ENCODE results near the gene BACE1.
"Not testable (repeated sequence)": the region's sequence is repeated elsewhere in the genome, so short reads cannot be mapped to it uniquely, and the experiment has no call there.

The BACE1 gene

GRCh38 chr11:117332843-117333242 lies 16.8 kb upstream of the BACE1 start:
- H3K4me2 ChIP-seq (ENCODE audit: low read length): no peak overlapping the region
- H3F3A ChIP-seq (ENCODE audit: insufficient read depth, low read length): no peaks in the 10 kb centered on the region
- no peaks in the 10 kb centered on the region for H3K27me3 ChIP-seq (ENCODE audit: insufficient read depth, low read length)
- no peaks in the 10 kb centered on the region for H4K20me1 ChIP-seq (ENCODE audit: insufficient read depth, low read length)
- peaks cover 14% of the 10 kb centered on the region for H3K4me1 ChIP-seq (ENCODE audit: insufficient read depth, low read length, severe bottlenecking)
- no peak overlapping the region for H3K4me3 ChIP-seq (ENCODE audit: low read depth, low read length, poor library complexity, severe bottlenecking)
- H3K9me3 ChIP-seq (ENCODE audit: low read length): no peaks in the 10 kb centered on the region
- no peaks in the 10 kb centered on the region for H3K79me2 ChIP-seq (ENCODE audit: insufficient read depth, low read length)
- TF ChIP-seq EZH2 (IDR thresholded peaks at IDR 0.05; ENCODE audit: borderline replicate concordance, low read length) (no peak), CTCF (IDR thresholded peaks at IDR 0.05; ENCODE audit: low read length) (no peak)
- no peaks in the 10 kb centered on the region for H3K9me2 ChIP-seq (ENCODE audit: low read depth, low read length)
- H3K9ac ChIP-seq (ENCODE audit: low read length): no peak overlapping the region
- H2AFZ ChIP-seq (ENCODE audit: low read length): no peak overlapping the region
- no peak overlapping the region for H3K27ac ChIP-seq (ENCODE audit: low read depth, low read length, poor library complexity, severe bottlenecking)
- H3K36me3 ChIP-seq (ENCODE audit: insufficient read depth, low read length): no peaks in the 10 kb centered on the region

GRCh38 chr11:117328375-117329010 lies 12.4 kb upstream of the BACE1 start:
- Histone ChIP-seq H3K9me2 (ENCODE audit: low read depth, low read length) (no peaks in the 10 kb centered on the region), H3K27ac (ENCODE audit: low read depth, low read length, poor library complexity, severe bottlenecking) (no peak overlapping the region), H2AFZ (ENCODE audit: low read length) (no peak overlapping the region), H3K4me3 (ENCODE audit: low read depth, low read length, poor library complexity, severe bottlenecking) (peak overlapping the region; percentile 72), H3K9me3 (ENCODE audit: low read length) (no peaks in the 10 kb centered on the region), H3K27me3 (ENCODE audit: insufficient read depth, low read length) (no peaks in the 10 kb centered on the region), H3K4me1 (ENCODE audit: insufficient read depth, low read length, severe bottlenecking) (peaks cover 14% of the 10 kb centered on the region), H3K79me2 (ENCODE audit: insufficient read depth, low read length) (no peaks in the 10 kb centered on the region), H4K20me1 (ENCODE audit: insufficient read depth, low read length) (no peaks in the 10 kb centered on the region), H3K4me2 (ENCODE audit: low read length) (peak overlapping the region; percentile 86), H3F3A (ENCODE audit: insufficient read depth, low read length) (no peaks in the 10 kb centered on the region), H3K9ac (ENCODE audit: low read length) (peak overlapping the region; percentile 72), H3K36me3 (ENCODE audit: insufficient read depth, low read length) (no peaks in the 10 kb centered on the region)
- TF ChIP-seq CTCF (IDR thresholded peaks at IDR 0.05; ENCODE audit: low read length) (no peak), EZH2 (IDR thresholded peaks at IDR 0.05; ENCODE audit: borderline replicate concordance, low read length) (no peak)

- peak within 1 kb of the TSS; percentile 72 for H3K4me3 ChIP-seq (ENCODE audit: low read depth, low read length, poor library complexity, severe bottlenecking)
- H3K9me2 ChIP-seq (ENCODE audit: low read depth, low read length): no peaks in the 10 kb centered on the region
- no peaks in the 10 kb centered on the region for H3F3A ChIP-seq (ENCODE audit: insufficient read depth, low read length)
- H3K27ac ChIP-seq (ENCODE audit: low read depth, low read length, poor library complexity, severe bottlenecking): no peak within 1 kb of the TSS
- peaks cover 14% of the 10 kb centered on the region for H3K4me1 ChIP-seq (ENCODE audit: insufficient read depth, low read length, severe bottlenecking)
- peak within 1 kb of the TSS; percentile 86 for H3K4me2 ChIP-seq (ENCODE audit: low read length)
- H4K20me1 ChIP-seq (ENCODE audit: insufficient read depth, low read length): no peaks in the 10 kb centered on the region
- H3K36me3 ChIP-seq (ENCODE audit: insufficient read depth, low read length): no peaks in the 10 kb centered on the region
- H2AFZ ChIP-seq (ENCODE audit: low read length): no peak within 1 kb of the TSS
- H3K9me3 ChIP-seq (ENCODE audit: low read length): no peaks in the 10 kb centered on the region
- H3K79me2 ChIP-seq (ENCODE audit: insufficient read depth, low read length): no peaks in the 10 kb centered on the region
- H3K27me3 ChIP-seq (ENCODE audit: insufficient read depth, low read length): no peaks in the 10 kb centered on the region
- no peak for TF ChIP-seq CTCF (IDR thresholded peaks at IDR 0.05; ENCODE audit: low read length)
- TF ChIP-seq EZH2 (IDR thresholded peaks at IDR 0.05; ENCODE audit: borderline replicate concordance, low read length): no peak
- peak within 1 kb of the TSS; percentile 72 for H3K9ac ChIP-seq (ENCODE audit: low read length)
Observed at GRCh38 chr11:117327567-117328374, 11.7 kb upstream of the BACE1 start, which contains the start of gene CEP164. Gene CEP164 (plus strand): TSS chr11:117327854. CDS start chr11:117338587, 10,733 bp downstream.

DNA sequence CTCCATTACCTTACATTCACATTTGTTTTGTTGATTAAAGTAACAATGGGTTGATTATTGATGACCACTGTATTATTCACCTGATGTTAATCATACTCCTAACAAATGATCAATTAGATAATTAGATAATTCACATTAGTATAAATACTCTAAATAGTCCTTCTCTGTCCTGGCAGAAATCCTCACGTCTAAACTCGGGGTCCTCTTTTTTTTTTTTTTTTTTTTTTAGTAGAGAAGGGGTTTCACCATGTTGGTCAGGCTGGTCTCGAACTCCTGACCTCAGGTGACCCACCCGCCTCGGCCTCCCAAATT lies 11.2 kb upstream of the BACE1 start:
- not testable (repeated sequence) for H3K9me3 ChIP-seq (ENCODE audit: low read length); H3K9ac ChIP-seq (ENCODE audit: low read length); H3K79me2 ChIP-seq (ENCODE audit: insufficient read depth, low read length); H3K9me2 ChIP-seq (ENCODE audit: low read depth, low read length); H3K36me3 ChIP-seq (ENCODE audit: insufficient read depth, low read length); H2AFZ ChIP-seq (ENCODE audit: low read length); H3F3A ChIP-seq (ENCODE audit: insufficient read depth, low read length); H3K27me3 ChIP-seq (ENCODE audit: insufficient read depth, low read length); H3K27ac ChIP-seq (ENCODE audit: low read depth, low read length, poor library complexity, severe bottlenecking); H4K20me1 ChIP-seq (ENCODE audit: insufficient read depth, low read length)
- Histone ChIP-seq H3K4me1 (ENCODE audit: insufficient read depth, low read length, severe bottlenecking) (peaks cover 14% of the 10 kb centered on the region), H3K4me3 (ENCODE audit: low read depth, low read length, poor library complexity, severe bottlenecking) (peak overlapping the region; percentile 72), H3K4me2 (ENCODE audit: low read length) (peak overlapping the region; percentile 86)

All from OCI-LY1 (cell line).